ENCODE measurements around the gene IL20RA. TPM values are rescaled to one million over a fixed set of nuclear protein-coding genes. Genes with fewer than 3 reads are reported as not detected.

The IL20RA gene
- total and polyA plus RNA-seq, 2 of the 13 experiments (the other 11 are each of a cell fraction or from before 2014, with no cell fraction given): not detected

DNA sequence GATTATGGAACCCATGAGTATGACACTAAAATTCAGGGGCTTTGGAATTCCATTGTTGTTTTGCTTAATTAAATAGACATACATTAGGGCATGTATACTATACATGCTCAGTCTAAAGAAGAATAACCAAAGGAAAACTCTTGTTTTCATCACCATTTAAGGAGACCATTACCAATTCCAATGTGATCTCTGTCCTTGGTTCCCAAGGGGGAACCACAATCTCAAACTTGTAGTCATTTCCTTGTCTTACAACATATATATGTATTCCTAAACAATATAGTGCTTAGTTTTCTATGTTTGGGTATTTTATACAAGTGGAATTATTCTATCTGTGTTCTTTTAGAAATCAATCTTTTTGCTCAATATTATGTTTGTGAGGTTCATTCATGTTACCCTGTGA is 49.2 kb downstream of the IL20RA start:
- no TSS peak for BruUV-seq (replicated peaks)

More for the DNA sequence above, 49.2 kb downstream of the IL20RA start:
- H3K4me3 ChIP-seq (replicated peaks in 1 of 3; ENCODE audit: insufficient read depth in 1 of 3, low read depth in 2 of 3, low read length in 3 of 3): no peak overlapping the region
- ATAC-seq (no peak), DNase-seq (ENCODE audit: low spot score) (no peak), FAIRE-seq (no peak)
- peaks cover 0 to 3% of the 10 kb centered on the region in 2 experiments; a peak in 2 of 5 replicates for H3K27me3 ChIP-seq (ENCODE audit: control insufficient read depth in 1 of 2, insufficient read depth in 2 of 2, low read length in 2 of 2)
- H3K36me3 ChIP-seq (replicated peaks in 1 of 2; ENCODE audit: control insufficient read depth in 1 of 2, insufficient read depth in 2 of 2, low read length in 2 of 2): no peaks in the 10 kb centered on the region
- H2AFZ ChIP-seq (ENCODE audit: low read length): no peak overlapping the region
- CTCF ChIA-PET (ENCODE audit: low intra/inter-chr PET ratio, low total read pairs): no interaction called here
- peaks cover 15% of the 10 kb centered on the region for H3K4me1 ChIP-seq (ENCODE audit: insufficient read depth, low read length)
- TF ChIP-seq, protein P1, sequence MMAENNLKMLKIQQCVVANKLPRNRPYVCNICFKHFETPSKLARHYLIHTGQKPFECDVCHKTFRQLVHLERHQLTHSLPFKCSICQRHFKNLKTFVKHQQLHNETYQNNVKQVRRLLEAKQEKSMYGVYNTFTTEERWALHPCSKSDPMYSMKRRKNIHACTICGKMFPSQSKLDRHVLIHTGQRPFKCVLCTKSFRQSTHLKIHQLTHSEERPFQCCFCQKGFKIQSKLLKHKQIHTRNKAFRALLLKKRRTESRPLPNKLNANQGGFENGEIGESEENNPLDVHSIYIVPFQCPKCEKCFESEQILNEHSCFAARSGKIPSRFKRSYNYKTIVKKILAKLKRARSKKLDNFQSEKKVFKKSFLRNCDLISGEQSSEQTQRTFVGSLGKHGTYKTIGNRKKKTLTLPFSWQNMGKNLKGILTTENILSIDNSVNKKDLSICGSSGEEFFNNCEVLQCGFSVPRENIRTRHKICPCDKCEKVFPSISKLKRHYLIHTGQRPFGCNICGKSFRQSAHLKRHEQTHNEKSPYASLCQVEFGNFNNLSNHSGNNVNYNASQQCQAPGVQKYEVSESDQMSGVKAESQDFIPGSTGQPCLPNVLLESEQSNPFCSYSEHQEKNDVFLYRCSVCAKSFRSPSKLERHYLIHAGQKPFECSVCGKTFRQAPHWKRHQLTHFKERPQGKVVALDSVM (CRISPR knock-in tag; IDR thresholded peaks at IDR 0.05): no peak
- TF ChIP-seq ZNF772 (CRISPR knock-in tag; IDR thresholded peaks at IDR 0.05) (no peak), CBX2 (IDR thresholded peaks at IDR 0.05; ENCODE audit: low read depth, low read length) (no peak), CBX2 (CRISPR knock-in tag; IDR thresholded peaks at IDR 0.05; ENCODE audit: low read depth) (no peak), REXO4 (CRISPR knock-in tag; IDR thresholded peaks at IDR 0.05; ENCODE audit: borderline replicate concordance) (no peak), RAD21 (CRISPR knock-in tag; IDR thresholded peaks at IDR 0.05) (no peak), FOXO1 (CRISPR knock-in tag; IDR thresholded peaks at IDR 0.05) (no peak), MYC (CRISPR knock-in tag; IDR thresholded peaks at IDR 0.05; ENCODE audit: borderline replicate concordance) (no peak)
- TF ChIP-seq, protein P2, sequence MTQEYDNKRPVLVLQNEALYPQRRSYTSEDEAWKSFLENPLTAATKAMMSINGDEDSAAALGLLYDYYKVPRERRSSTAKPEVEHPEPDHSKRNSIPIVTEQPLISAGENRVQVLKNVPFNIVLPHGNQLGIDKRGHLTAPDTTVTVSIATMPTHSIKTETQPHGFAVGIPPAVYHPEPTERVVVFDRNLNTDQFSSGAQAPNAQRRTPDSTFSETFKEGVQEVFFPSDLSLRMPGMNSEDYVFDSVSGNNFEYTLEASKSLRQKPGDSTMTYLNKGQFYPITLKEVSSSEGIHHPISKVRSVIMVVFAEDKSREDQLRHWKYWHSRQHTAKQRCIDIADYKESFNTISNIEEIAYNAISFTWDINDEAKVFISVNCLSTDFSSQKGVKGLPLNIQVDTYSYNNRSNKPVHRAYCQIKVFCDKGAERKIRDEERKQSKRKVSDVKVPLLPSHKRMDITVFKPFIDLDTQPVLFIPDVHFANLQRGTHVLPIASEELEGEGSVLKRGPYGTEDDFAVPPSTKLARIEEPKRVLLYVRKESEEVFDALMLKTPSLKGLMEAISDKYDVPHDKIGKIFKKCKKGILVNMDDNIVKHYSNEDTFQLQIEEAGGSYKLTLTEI (CRISPR knock-in tag; conservative IDR thresholded peaks at IDR 0.05): no peak
- in situ Hi-C loops (cut with HindIII; ENCODE audit: extremely low pct_ligation_motif_present, low pct_unique_long_range_greater_than_20kb): no loop called here
- H3K27ac ChIP-seq (ENCODE audit: extremely low read length, insufficient read depth, low read length): no peak overlapping the region
- H3K4me2 ChIP-seq (ENCODE audit: low read depth, low read length): no peak overlapping the region
- H3K79me2 ChIP-seq (ENCODE audit: insufficient read depth, low read length): no peaks in the 10 kb centered on the region
- POLR2A ChIA-PET: no interaction called here
- intact Hi-C loops (cut with micrococcal nuclease; ENCODE audit: unreplicated experiment): no loop called here
- H4K20me1 ChIP-seq (ENCODE audit: insufficient read depth, low read length): no peaks in the 10 kb centered on the region
- no peak overlapping the region for H3K9ac ChIP-seq (ENCODE audit: insufficient read depth, low read depth, low read length)
- H3K9me3 ChIP-seq (ENCODE audit: low read length): no peaks in the 10 kb centered on the region
